GM21526 (cell line): ENCODE results near the gene PRKAR1B.

Experiments
- ATAC-seq: cut with Tn5 transposase; IDR thresholded peaks from one replicate; pipeline ENCODE4 v1.9.1; 2021; ENCODE audit warnings: moderate library complexity; ENCODE audit not compliant: unreplicated experiment, low FRiP score

Gene PRKAR1B

GRCh38 chr7:727104-727805 is at the start of gene PRKAR1B:
Gene PRKAR1B, minus strand, starts transcription at chr7:727281. Its CDS starts 15,776 bp downstream, at chr7:711505.
- peak; percentile 32 for ATAC-seq

DNA sequence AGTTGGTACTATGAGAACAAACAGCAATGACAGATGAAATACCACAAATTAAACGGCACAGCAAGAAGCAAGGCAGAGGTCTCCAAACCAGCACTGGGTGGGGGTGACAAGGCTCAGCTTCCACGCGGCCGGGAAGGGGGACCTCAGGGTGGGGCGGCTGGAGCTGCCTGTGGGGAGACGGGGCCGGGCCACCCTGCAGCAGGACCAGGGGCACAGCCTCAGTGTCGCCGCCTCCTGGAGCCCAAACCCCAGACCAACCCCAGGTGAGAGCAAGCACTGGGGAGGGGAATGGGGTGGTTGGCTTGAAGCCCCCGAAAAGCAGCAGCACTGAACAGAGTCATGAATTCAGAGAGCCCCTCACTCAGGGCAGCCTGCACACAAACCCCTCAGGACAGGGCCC is 49.3 kb upstream of the PRKAR1B start:
- ATAC-seq: no peak

DNA sequence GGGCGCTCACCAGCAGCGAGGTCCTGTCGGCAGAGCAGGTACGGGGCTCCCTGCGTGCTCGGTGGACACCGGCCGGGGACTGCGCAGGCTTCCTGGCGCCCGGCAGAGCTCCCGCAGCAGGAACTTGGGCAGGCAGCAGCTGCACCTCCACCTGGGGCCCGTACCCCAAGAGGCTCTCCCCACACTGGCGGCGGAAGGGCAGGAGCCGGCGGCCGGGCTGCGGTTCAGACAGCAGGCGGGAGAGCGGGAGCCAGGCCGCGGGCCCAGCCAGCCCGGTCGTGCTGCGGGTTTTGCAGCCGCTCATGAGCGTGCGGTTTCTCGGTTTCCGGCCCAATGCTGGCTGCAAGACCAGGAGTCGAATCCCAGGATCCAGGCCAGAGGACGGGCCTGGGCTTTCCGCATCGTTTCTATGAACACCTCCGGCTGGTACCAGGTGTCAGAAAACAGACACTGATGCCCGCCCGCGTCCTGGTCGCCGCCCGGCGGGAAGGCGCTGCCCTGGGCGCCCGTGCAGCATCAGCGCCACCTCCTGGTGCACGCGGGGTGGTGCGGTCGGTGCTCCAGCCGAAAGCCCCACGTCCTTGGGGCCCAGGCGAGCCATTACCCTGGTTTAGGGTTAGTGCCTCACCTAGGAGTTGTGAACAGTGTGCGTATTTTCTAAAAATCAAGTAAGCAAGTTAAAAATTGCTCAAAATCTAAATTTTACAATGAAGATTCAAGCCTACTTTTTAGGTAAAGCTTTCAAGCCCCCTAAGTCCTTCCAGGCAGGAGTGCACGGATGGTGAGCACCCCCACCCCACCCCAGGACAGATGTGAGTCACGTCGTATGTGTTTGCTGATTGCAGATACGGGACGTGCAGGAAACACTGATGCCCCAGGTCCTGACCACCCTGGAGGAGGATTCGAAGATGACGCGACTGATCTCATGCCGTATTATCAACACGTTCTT is 47.4 kb upstream of the PRKAR1B start:
- no peak for ATAC-seq

GRCh38 chr7:773622-773915 is 46.5 kb upstream of the PRKAR1B start:
- ATAC-seq: no peak

GRCh38 chr7:772861-773621 is 46.0 kb upstream of the PRKAR1B start:
- ATAC-seq: no peak

DNA sequence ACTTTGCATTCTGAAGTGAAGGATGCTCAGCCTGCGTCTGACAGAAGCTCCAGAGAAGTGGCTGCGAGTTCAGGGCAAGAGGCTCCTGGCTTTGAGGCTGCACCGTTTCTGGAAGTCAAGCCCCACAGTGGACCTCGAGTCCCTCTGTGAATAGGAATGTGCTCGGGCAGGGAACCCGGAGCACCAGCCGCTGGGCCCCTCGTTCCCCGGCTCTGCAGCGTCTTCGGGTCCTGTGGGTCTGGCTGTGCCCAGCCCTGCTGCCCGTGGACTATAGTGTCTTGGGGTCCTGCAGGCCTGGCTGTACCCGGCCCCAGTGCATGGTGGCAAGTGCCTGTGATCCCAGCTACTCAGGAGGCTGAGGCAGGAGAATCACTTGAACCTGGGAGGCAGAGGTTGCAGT is 45.3 kb upstream of the PRKAR1B start:
- ATAC-seq: no peak

GRCh38 chr7:772005-772294 is 44.9 kb upstream of the PRKAR1B start:
- no peak for ATAC-seq

DNA sequence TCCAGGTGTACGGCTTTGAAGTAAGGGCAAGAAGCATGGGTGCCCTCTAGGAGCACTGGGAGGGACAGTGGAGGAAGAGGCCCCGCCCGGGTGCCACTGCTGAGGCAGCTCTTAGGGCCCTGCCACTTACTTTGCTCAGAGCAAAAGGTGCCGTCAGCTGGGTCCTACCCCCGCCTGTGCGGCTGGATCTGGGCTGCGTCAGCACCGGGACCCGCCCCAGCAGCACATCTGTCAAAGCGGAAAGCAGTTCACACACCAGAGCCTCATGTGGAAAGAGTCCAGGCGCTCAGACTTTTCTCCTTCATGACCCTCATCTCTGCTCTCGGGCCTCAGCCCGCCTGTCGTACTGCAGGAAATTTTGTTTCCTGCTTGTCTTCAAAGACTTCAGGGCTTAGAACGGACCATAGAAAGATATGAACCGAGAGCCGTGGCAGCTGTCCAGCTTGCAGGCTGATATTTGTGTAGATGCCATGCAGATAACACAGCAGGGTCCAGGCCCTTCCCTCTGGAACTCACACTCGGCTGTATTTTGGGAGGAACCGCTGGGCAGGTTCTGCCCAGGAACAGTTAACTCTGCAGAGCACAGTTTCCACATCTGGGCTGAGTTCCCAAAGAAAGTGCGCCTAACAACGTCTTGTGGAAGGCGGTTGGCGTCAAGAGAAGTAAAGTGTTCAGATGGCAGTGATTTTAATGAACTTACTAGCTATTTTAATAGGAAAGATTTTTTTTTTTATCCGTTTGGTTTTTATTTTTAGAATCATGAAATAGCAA is 44.3 kb upstream of the PRKAR1B start:
- no peak for ATAC-seq

DNA sequence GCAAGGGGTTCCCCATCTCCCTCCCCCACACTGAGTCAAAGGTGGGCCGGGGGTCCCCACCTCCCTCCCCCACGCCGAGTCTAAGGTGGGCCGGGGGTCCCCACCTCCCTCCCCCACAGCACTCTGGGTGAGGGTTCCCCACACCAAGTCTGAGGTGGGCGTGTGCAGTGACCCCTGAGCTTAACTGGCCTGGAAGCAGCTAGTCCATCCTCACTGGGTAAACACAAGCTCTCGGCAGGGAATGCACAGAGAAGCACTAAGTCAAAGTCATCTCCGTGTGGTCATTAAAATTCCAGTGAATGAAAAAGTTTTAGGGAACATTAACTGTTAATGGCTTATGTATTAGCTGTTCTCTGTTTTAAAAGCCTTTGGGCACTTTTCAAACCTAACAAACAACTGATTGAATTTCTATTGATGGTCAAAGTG is 43.7 kb upstream of the PRKAR1B start:
- no peak for ATAC-seq

DNA sequence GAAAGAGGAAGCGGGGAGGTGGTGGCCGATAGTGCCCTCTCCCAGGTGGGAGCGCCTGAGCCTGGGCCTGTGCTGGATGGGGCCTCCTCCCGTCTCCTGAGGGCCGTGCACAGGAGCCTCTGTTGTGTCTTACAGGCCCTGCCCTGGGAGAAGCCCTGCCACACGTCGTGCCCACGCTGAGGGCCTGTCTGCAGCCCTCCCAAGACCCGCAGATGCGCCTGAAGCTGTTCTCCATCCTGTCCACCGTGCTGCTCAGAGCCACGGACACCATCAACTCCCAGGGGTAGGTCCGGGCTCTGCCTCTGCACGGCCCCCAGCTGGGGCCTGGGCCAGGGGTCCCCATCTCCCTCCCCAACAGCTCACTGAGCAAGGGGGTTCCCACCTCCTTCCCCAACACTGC is 43.3 kb upstream of the PRKAR1B start:
- ATAC-seq: no peak

GRCh38 chr7:768881-769504 is 41.9 kb upstream of the PRKAR1B start:
- no peak for ATAC-seq

DNA sequence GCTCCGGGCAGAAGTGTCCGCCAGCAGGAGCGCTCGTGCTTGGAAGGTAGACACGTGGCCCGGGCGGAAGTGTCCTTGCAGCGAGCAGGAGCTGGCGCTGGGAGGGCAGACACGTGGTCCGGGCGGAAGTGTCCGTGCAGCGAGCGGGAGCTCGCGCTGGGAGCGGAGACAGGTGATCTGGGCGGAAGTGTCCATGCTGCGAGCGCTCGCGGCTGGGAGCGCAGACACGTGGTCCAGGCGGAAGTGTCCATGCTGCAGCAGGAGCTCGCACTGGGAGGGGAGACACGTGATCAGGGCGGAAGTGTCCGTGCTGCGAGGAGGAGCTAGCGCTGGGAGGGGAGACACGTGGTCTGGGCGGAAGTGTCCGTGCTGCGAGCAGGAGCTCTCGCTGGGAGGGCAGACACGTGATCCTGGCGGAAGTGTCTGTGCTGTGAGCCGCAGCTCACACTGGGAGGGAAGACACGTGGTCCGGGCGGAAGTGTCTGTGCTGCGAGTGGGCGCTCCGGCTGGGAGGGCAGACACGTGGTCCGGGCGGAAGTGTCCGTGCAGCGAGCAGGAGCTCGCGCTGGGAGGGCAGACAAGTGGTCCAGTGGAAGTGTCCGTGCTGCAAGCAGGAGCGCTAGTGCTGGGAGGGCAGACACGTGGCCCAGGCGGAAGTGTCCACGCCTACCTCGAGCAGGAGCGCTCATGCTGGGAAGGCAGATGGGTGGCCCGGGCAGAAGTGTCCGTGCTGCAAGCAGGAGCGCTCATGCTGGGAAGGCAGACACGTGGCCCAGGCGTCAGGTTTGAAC is 41.1 kb upstream of the PRKAR1B start:
- ATAC-seq: no peak

DNA sequence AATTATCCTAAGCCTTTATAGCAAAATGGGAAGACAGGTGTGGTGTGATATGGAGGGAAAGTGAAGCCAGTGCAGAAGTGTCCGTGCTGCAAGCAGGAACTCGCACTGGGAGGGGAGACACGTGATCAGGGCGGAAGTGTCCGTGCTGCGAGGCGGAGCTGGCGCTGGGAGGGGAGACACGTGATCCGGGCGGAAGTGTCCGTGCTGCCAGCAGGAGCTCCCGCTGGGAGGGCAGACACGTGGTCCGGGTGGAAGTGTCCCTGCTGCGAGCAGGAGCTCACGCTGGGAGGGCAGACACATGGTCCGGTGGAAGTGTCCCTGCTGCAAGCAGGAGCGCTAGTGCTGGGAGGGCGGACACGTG is 40.5 kb upstream of the PRKAR1B start:
- no peak for ATAC-seq

GRCh38 chr7:765383-765782 is 38.3 kb upstream of the PRKAR1B start:
- ATAC-seq: no peak

DNA sequence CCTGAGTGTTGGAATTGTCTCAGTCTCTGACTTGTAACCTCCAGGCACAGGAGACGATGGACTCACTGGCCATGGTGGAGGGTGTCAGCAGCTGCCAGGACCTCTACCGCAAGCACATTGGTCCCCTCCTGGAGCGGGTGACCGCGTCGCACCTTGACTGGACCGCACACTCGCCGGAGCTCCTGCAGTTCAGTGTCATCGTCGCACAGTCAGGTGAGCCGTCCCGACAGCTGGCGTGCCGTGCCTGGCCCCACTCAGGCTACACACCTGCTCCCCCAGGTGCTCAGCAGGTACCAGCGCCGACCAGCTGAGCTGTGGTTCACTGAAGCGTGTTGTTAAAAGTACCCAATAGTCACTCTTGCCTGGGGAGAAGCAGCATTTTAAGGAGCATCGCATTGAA is 36.7 kb upstream of the PRKAR1B start:
- ATAC-seq: no peak

DNA sequence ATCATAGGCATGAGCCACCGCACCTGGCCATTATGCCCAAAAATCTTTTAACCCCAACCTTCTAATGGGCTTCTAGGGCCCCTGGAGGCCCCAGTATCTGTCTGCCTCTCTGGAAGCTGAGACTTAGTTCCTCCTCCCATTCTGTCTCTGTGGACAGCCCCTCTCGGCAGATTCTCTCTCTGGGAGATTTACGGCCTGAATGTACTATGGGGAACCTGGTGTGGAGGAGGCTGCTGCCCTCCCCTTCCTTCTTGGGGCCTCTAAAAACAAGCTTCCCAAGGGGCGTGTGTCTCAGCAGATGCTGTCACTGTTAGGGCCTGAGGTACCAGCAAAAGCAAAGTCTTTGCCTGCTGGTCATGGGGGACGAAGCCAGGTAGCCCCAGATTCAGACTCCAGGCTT is 35.8 kb upstream of the PRKAR1B start:
- no peak for ATAC-seq

- ATAC-seq: no peak
These were observed 34.5 kb upstream of the PRKAR1B start for GRCh38 chr7:761631-762030.

DNA sequence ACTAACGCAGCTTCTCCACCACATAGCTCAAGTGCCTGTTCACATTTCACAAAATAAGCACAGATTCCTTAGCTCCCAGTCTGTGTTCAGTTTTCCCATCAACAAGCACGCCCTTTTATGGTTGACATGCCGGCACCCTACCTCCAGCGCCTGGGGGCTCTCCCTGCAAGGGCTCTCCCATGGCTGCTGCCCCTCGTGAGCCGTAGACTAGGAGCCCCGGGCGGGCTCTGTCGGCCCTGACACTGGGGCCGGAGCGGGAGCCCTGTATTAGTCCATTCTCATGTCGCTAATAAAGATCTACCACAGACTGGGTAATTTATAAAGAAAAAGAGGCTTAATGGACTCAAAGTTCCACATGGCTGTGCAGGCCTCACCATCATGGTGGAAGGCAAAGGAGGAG is 34.0 kb upstream of the PRKAR1B start:
- no peak for ATAC-seq

DNA sequence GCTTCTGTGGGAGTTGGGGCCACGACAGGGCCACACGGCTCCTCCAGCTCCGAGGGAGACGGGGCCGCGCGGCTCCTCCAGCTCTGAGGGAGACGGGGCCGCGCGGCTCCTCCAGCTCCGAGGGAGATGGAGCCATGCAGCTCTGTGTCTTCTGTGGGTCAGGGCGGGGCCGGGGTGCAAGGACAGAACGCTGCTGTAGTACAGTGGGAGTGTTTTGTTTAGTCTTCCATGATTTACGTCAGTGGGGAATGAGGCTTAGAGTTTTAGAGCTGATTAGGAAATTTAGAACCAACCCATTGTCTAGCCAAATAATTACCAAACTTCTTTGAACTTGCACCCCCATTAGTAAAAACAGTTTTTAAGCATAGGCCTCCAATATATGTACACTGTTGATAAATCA is 32.9 kb upstream of the PRKAR1B start:
- no peak for ATAC-seq

GRCh38 chr7:759569-759968 is 32.5 kb upstream of the PRKAR1B start:
- ATAC-seq: no peak
